ENCODE data around the gene GDPD4. TPM values are rescaled to one million over a fixed set of nuclear protein-coding genes. Genes with fewer than 3 reads are reported as not detected.

The GDPD4 gene
- total and polyA plus RNA-seq, 9 of the 15 experiments (the other 6 are each of a cell fraction or from before 2014, with no cell fraction given): 0.40 TPM; not detected in 8

- TF ChIP-seq, protein P1, sequence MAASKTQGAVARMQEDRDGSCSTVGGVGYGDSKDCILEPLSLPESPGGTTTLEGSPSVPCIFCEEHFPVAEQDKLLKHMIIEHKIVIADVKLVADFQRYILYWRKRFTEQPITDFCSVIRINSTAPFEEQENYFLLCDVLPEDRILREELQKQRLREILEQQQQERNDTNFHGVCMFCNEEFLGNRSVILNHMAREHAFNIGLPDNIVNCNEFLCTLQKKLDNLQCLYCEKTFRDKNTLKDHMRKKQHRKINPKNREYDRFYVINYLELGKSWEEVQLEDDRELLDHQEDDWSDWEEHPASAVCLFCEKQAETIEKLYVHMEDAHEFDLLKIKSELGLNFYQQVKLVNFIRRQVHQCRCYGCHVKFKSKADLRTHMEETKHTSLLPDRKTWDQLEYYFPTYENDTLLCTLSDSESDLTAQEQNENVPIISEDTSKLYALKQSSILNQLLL (CRISPR knock-in tag; IDR thresholded peaks at IDR 0.05; ENCODE audit: borderline replicate concordance): no peak
- TF ChIP-seq ZNF408 (CRISPR knock-in tag; IDR thresholded peaks at IDR 0.05; ENCODE audit: low read depth) (no peak), EP400 (IDR thresholded peaks at IDR 0.05) (no peak), BHLHE40 (IDR thresholded peaks at IDR 0.05; ENCODE audit: low read length) (no peak), SP1 (CRISPR knock-in tag; IDR thresholded peaks at IDR 0.05) (no peak), HMGN3 (IDR thresholded peaks at IDR 0.05; ENCODE audit: borderline replicate concordance, extremely low read depth, insufficient read length, low read depth, low read length) (no peak), SRSF1 (IDR thresholded peaks at IDR 0.05; ENCODE audit: low read depth, low read length) (no peak), BCOR (IDR thresholded peaks at IDR 0.05) (0 out of 2 replicates have a peak, but pooled peaks have one; percentile 21), CBFA2T2 (conservative IDR thresholded peaks at IDR 0.05) (peak; percentile 91), CREM (IDR thresholded peaks at IDR 0.05; ENCODE audit: low read depth) (no peak), PHF20 (IDR thresholded peaks at IDR 0.05; ENCODE audit: partially characterized antibody) (no peak), NFE2 (IDR thresholded peaks at IDR 0.05; ENCODE audit: low read depth) (no peak), GATAD2A (IDR thresholded peaks at IDR 0.05) (no peak), CHD2 (IDR thresholded peaks at IDR 0.05; ENCODE audit: low read depth, low read length) (no peak), E2F1 (CRISPR knock-in tag; IDR thresholded peaks at IDR 0.05) (no peak), ZC3H4 (CRISPR knock-in tag; IDR thresholded peaks at IDR 0.05; ENCODE audit: borderline replicate concordance) (no peak), BRD9 (IDR thresholded peaks at IDR 0.05; ENCODE audit: low read depth, partially characterized antibody) (no peak), COPS2 (conservative IDR thresholded peaks at IDR 0.05) (no peak), PATZ1 (CRISPR knock-in tag; IDR thresholded peaks at IDR 0.05; ENCODE audit: borderline replicate concordance) (no peak), SLC30A9 (CRISPR knock-in tag; IDR thresholded peaks at IDR 0.05) (no peak), ESRRA (IDR thresholded peaks at IDR 0.05; ENCODE audit: borderline replicate concordance, low read depth) (no peak), YBX1 (IDR thresholded peaks at IDR 0.05) (no peak), SUPT5H (IDR thresholded peaks at IDR 0.05) (no peak), NR4A1 (CRISPR knock-in tag; IDR thresholded peaks at IDR 0.05) (no peak), NR4A1 (tag; IDR thresholded peaks at IDR 0.05) (no peak)
- TF ChIP-seq, protein P2, sequence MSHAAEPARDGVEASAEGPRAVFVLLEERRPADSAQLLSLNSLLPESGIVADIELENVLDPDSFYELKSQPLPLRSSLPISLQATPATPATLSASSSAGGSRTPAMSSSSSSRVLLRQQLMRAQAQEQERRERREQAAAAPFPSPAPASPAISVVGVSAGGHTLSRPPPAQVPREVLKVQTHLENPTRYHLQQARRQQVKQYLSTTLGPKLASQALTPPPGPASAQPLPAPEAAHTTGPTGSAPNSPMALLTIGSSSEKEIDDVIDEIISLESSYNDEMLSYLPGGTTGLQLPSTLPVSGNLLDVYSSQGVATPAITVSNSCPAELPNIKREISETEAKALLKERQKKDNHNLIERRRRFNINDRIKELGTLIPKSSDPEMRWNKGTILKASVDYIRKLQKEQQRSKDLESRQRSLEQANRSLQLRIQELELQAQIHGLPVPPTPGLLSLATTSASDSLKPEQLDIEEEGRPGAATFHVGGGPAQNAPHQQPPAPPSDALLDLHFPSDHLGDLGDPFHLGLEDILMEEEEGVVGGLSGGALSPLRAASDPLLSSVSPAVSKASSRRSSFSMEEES (CRISPR knock-in tag; IDR thresholded peaks at IDR 0.05): no peak
Observed at GRCh38 chr11:77302752-77303151, 1.3 kb upstream of the GDPD4 start (continued).
